LNCaP clone FGC (cell line): ENCODE data around the gene TPCN2.

Experiments
- DNase-seq: peaks from one replicate; pipeline ENCODE4 v3.0.0-alpha.2; 2011; ENCODE audit warnings: low read depth
- H3K4me3 ChIP-seq: 2 replicates; pipeline ENCODE4 v1.5.1; 2011; ENCODE audit warnings: mild to moderate bottlenecking, low read depth, low read length, control low read depth
- CTCF ChIP-seq: IDR thresholded peaks from 2 replicates; pipeline ENCODE4 v1.5.1; 2012; ENCODE audit warnings: mild to moderate bottlenecking; ENCODE audit not compliant: control insufficient read depth, insufficient read depth; ENCODE audit errors: extremely low read depth

Gene TPCN2

GRCh38 chr11:69167916-69168691 is 119.4 kb downstream of the TPCN2 start:
- no peak for TF ChIP-seq CTCF
- no peak for DNase-seq
- H3K4me3 ChIP-seq: no peak overlapping the region

- H3K4me3 ChIP-seq: no peak overlapping the region
- DNase-seq: no peak
- TF ChIP-seq CTCF: no peak
Measured at GRCh38 chr11:69169479-69169878, 120.7 kb downstream of the TPCN2 start.

GRCh38 chr11:69170704-69171103 is 122.0 kb downstream of the TPCN2 start:
- no peak overlapping the region for H3K4me3 ChIP-seq
- no peak for TF ChIP-seq CTCF
- DNase-seq: no peak

- DNase-seq: no peak
- no peak overlapping the region for H3K4me3 ChIP-seq
Measured at GRCh38 chr11:69171476-69172240, 122.9 kb downstream of the TPCN2 start.

GRCh38 chr11:69172674-69173073 is 123.9 kb downstream of the TPCN2 start:
- no peak for TF ChIP-seq CTCF
- DNase-seq: no peak
- H3K4me3 ChIP-seq: no peak overlapping the region

More at GRCh38 chr11:69171476-69172240, 122.9 kb downstream of the TPCN2 start:
- TF ChIP-seq CTCF: no peak

GRCh38 chr11:69173331-69173730 is 124.6 kb downstream of the TPCN2 start:
- H3K4me3 ChIP-seq: no peak overlapping the region
- DNase-seq: no peak
- TF ChIP-seq CTCF: no peak
